Brain pericyte (primary cell): ENCODE measurements around the gene BNIP3.
"Not testable (repeated sequence)": the region's sequence is repeated elsewhere in the genome, so short reads cannot be mapped to it uniquely, and the experiment has no call there.

Source experiments
- DNase-seq: peaks from one replicate; pipeline ENCODE4 v3.0.0-alpha.2; 2012; ENCODE audit warnings: low read depth, low spot score

BNIP3 gene

DNA sequence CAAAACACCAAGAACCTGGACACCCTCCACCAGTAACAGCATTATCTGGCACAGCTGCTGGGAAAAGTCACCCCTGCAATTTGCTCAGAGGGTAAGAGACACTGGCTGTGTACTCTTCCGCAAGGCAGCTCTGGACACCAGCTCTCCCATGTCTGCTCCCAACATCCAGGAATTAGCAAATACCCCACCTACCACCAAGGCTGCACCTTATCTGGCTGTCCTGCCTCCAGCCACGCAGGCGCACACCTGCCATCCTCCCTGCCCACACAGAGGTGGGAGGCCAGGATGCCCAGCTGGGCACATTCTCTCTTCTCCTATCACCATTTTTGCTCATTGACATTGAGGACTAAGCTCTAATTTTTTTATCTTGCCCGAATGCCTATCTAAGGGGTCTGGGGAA is 20.3 kb upstream of the BNIP3 start:
- DNase-seq: no peak

- no peak for DNase-seq
Observed at GRCh38 chr10:132001238-132001972, 19.7 kb upstream of the BNIP3 start.

DNA sequence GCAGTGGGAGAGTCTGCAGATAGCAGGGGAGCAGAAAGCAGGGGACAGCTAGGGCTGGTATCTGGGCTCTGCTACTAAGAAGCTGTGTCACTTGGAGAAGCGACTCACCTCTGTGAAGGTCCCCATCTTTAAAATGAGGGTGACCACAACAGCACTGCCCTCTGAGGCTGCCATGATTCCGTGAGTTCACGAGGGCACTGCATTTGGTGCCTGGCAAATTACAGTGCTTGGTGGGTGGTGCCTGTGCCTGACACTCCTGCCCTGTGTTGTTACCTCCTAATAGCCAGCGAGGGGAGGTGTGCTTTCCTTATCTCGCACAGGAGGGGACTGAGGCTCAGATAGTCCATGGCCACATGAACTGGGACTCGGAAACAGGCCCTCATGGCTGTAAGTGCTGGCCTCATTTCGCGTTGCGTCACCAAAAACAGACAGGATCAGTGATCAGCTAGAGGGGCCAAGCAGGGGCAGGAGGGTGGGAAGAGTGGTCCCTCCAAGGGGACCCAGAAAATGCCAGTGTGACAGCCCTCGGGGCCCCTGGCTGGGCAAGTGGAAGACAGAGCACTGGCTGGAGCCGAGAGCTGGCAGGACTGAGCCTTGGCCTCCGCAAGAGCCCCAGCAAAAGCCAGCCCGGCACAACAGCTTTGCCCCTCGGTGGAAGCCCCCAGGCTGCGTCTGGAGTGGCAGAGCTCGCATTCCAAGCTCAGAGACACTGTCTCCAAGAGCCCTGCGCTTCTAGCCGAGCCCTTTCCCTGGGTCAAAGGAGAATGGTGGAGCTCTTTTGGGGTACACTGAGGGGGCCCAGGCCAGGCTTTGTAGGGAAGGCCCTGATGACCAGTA is 17.3 kb upstream of the BNIP3 start:
- DNase-seq: no peak

DNA sequence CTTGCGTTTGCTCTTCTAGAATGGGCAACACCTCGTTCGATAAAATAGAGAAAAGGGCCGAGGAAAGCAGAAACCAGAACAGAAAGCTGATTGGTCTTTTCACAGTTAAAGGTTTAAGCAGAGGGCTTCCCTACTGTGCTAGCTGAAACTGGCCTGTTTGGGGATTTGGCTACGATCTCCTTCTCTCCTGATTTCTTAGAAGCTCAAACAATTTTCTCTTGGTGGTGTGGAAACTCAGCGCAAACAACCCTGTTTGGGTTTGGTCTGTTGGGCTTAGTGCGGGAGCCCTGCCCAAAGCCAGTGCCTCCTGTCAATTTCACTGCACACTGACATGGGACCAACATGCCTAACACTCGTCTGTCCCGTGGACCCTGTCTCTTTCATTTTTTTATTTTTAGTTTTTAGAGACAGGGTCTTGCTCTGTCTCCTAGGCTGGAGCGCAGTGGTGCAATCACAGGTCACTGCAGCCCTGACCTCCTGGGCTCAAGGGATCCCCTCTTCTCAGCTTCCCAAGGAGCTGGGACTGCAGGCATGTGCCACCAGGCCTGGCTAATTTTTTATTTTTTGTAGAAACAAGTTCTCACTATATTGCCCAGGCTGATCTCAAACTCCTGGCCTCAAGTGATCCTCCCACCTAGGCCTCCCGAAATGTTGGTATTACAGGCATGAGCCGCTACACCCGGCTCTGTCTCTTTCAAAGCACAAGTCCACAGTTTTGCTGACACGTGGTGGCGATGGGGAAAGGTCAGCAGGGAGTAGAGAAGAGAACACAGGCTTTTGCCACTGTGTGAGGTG is 16.5 kb upstream of the BNIP3 start:
- no peak for DNase-seq

- peak; percentile 17 for DNase-seq
Observed at GRCh38 chr10:131997366-131998049, 15.8 kb upstream of the BNIP3 start.

DNA sequence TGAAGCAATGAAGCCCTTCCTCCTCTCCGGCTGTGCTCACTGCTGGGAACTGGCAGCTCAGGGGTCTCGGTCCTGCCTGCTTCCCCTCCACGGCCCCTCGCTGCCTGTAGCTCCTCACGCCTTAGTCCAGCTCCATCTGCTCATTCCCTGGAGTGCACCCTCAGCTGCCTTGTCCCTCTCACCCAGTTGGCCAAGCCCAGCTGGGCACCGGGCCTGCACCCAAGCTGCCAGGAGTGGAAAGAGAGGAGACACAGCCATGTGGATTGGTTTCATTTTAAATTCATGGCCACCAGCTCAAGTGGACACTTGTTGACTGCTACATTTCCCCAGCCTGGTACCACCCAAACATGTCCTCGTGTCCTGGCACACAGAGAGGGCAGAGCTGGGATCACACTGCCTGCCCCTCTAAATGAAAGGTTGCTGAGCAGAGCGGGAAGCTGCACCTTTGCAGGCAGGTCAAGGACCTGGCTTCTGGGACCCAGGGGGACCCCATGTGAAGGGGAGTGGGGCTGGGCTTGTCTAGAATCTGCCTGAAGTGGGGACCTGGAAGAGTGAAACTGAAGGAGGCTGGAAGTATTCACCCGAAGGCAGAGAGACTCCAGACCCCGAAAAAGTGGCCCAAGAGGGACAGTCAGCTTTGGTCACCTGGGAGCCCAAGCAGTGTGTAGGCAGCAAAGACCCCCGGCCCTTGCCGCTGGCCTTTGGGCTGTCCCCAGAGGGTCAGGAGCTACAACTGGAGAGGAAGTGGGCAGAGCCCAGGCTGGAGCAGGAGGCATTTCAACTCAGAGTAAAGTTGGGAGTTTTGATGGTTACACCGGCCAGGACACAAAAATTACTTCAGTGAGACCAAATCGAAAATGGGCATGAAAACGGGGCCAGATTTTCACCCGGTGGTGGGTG is 15.0 kb upstream of the BNIP3 start:
- DNase-seq: no peak

- DNase-seq: no peak
Observed at GRCh38 chr10:131994435-131994834, 12.7 kb upstream of the BNIP3 start.

DNA sequence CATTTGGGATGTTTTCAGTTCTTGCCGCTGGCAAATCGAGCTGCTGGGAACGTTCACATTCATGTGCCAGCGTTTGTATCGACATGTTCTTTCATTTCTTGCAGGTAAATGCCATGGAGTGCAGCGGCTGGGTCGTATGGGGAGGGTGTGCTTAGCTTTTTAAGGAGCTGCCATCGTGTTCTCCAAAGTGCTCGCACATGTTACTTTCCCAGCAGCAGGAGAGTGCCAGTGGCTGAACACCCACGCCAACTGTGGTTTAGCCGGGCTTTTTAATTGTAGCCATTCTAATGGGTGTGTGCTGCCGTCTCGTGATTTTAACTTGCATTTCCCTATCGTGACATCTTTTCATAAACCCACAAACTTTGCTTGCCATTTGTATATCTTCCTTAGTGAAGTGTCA is 11.6 kb upstream of the BNIP3 start:
- no peak for DNase-seq

DNA sequence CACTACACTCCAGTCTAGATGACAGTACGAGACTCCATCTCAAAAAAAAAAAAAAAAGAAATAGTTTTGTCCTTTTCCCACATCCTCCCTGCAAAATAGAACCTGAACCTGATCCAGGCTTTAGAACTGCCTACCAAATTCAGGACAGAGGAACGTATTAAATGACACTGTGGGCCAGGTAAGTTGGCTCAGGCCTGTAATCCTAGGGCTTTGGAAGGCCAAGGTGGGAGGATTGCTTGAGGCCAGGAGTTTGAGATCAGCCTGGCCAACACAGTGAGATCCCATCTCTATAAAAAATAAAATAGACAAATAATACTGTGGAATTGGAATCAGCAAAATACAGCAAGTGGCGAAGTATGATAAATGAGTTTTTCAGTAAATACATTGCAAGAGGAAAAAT is 10.0 kb upstream of the BNIP3 start:
- no peak for DNase-seq

DNA sequence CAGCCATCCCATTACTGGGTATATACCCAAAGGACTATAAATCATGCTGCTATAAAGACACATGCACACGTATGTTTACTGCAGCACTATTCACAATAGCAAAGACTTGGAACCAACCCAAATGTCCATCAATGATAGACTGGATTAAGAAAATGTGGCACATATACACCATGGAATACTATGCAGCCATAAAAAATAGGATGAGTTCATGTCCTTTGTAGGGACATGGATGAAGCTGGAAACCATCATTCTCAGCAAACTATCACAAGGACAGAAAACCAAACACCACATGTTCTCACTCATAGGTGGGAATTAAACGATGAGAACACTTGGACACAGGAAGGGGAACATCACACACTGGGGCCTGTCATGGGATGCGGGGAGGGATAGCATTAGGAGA is 6.1 kb upstream of the BNIP3 start:
- not testable (repeated sequence) for DNase-seq

- DNase-seq: not testable (repeated sequence)
Observed at GRCh38 chr10:131987301-131987700, 5.6 kb upstream of the BNIP3 start.

GRCh38 chr10:131986851-131987250 is 5.1 kb upstream of the BNIP3 start:
- DNase-seq: not testable (repeated sequence)

DNA sequence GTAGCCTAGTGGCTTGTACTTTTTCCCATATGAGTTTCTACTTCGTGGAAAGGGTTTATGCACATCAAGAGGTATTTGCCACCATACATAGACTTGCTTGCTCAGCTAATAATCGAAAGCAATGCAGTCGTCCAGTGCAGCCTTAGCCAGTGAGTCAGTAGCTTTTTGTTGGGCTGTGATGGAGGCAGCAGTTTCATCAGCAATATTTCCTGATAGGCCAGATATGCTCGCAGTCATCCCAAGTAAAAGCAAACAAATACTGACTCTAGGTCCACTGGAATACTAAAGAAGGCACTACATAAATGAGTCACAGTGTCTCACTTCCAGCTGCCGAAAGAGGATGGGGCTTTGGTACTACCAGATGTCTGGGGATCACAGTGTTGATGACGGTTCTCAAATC is 2.1 kb upstream of the BNIP3 start:
- no peak for DNase-seq

- DNase-seq: no peak
Observed at GRCh38 chr10:131982796-131983195, 1.1 kb upstream of the BNIP3 start.

- no peak for DNase-seq
Observed at GRCh38 chr10:131982185-131982756, 548 bp upstream of the BNIP3 start.

DNA sequence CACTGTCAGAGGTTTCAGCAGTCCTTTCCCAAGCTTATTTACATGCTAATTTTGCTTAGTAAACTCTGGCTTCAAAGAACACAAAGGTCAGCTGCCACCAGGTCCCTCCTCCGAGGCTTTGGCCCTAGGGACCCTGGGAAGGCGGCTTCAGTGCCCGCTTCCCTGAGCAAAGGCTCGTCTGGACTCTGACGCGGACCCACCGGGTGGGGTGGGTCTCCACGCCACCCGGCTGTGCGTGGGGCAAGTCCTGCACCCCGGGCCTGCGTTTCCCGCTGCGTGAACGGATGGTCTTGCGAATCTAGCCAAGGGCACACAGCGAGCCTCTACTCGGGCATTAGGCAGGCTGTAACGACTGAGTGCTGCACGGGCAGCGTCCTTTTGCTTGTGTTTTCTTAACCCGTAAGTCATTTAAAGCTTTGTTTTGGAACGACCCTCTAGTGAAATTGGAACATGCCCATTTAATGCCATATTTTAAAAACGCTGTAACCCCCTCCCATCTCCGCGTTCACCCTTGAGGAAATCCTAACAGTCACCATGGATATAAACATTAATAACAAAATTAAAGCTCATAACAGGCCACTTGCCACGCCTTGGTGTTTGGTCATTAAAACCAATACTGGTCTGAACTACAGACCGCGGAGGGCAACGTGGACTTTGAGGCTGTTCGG is 828 bp downstream of the BNIP3 start:
- no peak for DNase-seq

DNA sequence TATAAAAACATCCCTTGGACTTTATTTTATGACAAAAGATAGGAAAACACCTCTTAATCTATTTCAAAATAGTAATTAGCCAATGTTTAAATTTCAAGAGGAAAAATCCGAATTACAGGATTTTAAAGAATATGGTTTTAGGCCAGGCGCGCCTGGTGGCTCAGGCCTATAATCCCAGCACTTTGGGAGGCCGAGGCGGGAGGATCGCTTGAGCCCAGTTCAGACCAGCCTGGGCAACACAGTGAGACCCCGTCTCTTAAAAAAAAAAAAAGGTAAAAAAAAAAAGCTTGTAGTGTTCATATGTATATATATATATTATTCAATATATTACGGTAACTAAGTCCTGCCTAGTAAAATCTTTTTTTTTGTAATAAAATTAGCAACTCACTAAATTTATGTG is 1.4 kb downstream of the BNIP3 start:
- DNase-seq: no peak

GRCh38 chr10:131979821-131980270 is 1.9 kb downstream of the BNIP3 start:
- no peak for DNase-seq

GRCh38 chr10:131979336-131979735 is 2.4 kb downstream of the BNIP3 start:
- no peak for DNase-seq

DNA sequence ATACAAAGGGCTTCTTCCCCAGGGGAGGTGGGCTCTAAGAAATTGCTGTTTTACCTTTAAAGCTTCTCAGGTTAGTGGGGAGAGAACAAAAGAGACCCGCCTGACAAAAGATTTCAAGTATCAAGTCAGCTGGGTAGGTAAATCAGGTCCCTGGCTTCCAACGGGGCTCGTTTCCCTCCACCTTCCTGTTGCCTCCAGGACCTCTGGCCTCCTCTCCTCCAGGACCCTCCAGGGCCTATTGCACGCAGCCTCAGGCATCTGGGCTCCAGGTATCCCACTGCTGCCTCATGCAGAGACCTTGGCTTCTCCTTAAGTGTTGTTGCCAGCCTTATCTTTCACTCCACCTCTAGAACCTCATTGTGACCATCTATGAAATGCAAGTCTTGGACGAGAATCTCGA is 2.9 kb downstream of the BNIP3 start:
- no peak for DNase-seq
